IMR-90 (cell line): ENCODE results near the gene FEM1B. TPM values are rescaled to one million over a fixed set of nuclear protein-coding genes. Genes with fewer than 3 reads are reported as not detected.

Experiments used
- ATAC-seq: fragments of 200-7000 bp; cut with Tn5 transposase; 2 replicates; pipeline ENCODE4 v1.9.1; 2020; ENCODE audit warnings: low read depth, mild to moderate bottlenecking, moderate library complexity
- BruUV-seq: library from RNA; stranded (reverse); fragments of 400-500 nt; replicated peaks from 2 replicates; lab custom pipeline; 2021; lab: Mats Ljungman, UMichigan
- CTCF ChIA-PET: fragments of 300-600 bp; formaldehyde crosslinking; extraction: SDS; loops from one replicate; lab custom pipeline; 2021; ENCODE audit warnings: antibody characterized with exemption; lab: Yijun Ruan, JAX
- POLR2A ChIA-PET: fragments of 300-600 bp; sonication (Branson Sonifier 250); formaldehyde crosslinking; loops from one replicate; lab custom pipeline; 2022; ENCODE audit warnings: antibody characterized with exemption; ENCODE audit not compliant: unreplicated experiment; lab: Charles Lee
- DNase-seq: peaks from one replicate; pipeline ENCODE4 v3.0.0; 2013
- H2AFZ ChIP-seq: replicated peaks from 2 replicates; pipeline ENCODE3; 2013; ENCODE audit warnings: low read length, mild to moderate bottlenecking; ENCODE audit not compliant: poor library complexity
- H2AK5ac ChIP-seq: 2 replicates; pipeline ENCODE4 v1.6.1; 2013; ENCODE audit warnings: low read depth, low read length, inconsistent platforms
- H2AK9ac ChIP-seq: replicated peaks from 2 replicates; pipeline ENCODE3; 2013; ENCODE audit warnings: mild to moderate bottlenecking, low read depth, low read length, moderate library complexity; ENCODE audit not compliant: poor library complexity
- H2BK120ac ChIP-seq: 2 replicates; pipeline ENCODE4 v1.6.1; 2013; ENCODE audit warnings: low read depth, low read length, inconsistent platforms
- H2BK15ac ChIP-seq: 3 replicates; pipeline ENCODE4 v1.6.1; 2013; ENCODE audit warnings: low read depth, low read length, inconsistent platforms
- H2BK20ac ChIP-seq: 2 replicates; pipeline ENCODE4 v1.6.1; 2013; ENCODE audit warnings: low read depth, mild to moderate bottlenecking, inconsistent platforms, low read length, moderate library complexity
- H2BK5ac ChIP-seq: 2 replicates; pipeline ENCODE4 v1.6.1; 2013; ENCODE audit warnings: mild to moderate bottlenecking, low read depth, low read length, inconsistent platforms; ENCODE audit not compliant: poor library complexity, severe bottlenecking
- H3K14ac ChIP-seq: replicated peaks from 2 replicates; pipeline ENCODE4 v1.6.1; 2013; ENCODE audit warnings: low read depth, low read length, inconsistent platforms
- H3K18ac ChIP-seq: 2 replicates; pipeline ENCODE4 v1.6.1; 2013; ENCODE audit warnings: low read depth, low read length, control low read depth
- H3K23ac ChIP-seq: 2 replicates; pipeline ENCODE4 v1.6.1; 2013; ENCODE audit warnings: low read depth, low read length, inconsistent platforms
- H3K27ac ChIP-seq: 2 replicates; pipeline ENCODE4 v1.5.1; 2013; ENCODE audit warnings: mild to moderate bottlenecking, control low read depth, low read length; ENCODE audit not compliant: insufficient read depth
- H3K27me3 ChIP-seq: 2 replicates; pipeline ENCODE4 v1.6.1; 2013; ENCODE audit warnings: low read length; ENCODE audit not compliant: control insufficient read depth, insufficient read depth
- H3K36me3 ChIP-seq: 2 replicates; pipeline ENCODE4 v1.6.1; 2013; ENCODE audit warnings: low read length, mixed read lengths; ENCODE audit not compliant: control insufficient read depth, insufficient read depth
- H3K4ac ChIP-seq: 2 replicates; pipeline ENCODE4 v1.6.1; 2013; ENCODE audit warnings: low read depth, low read length, inconsistent platforms
- H3K4me1 ChIP-seq: 2 replicates; pipeline ENCODE4 v1.6.1; 2013; ENCODE audit warnings: low read length, mixed read lengths; ENCODE audit not compliant: control insufficient read depth, insufficient read depth
- H3K4me2 ChIP-seq: 2 replicates; pipeline ENCODE4 v1.6.1; 2013; ENCODE audit warnings: low read depth, mild to moderate bottlenecking, control low read depth, low read length, moderate library complexity
- H3K4me3 ChIP-seq: 2 replicates; pipeline ENCODE4 v1.5.1; 2013; ENCODE audit warnings: low read depth, mild to moderate bottlenecking, control low read depth, low read length, moderate library complexity; ENCODE audit not compliant: insufficient read depth
- H3K56ac ChIP-seq: 2 replicates; pipeline ENCODE4 v1.6.1; 2013; ENCODE audit warnings: low read length, inconsistent platforms; ENCODE audit not compliant: insufficient read depth; ENCODE audit errors: extremely low read depth
- H3K79me1 ChIP-seq, 2 experiments: 2 replicates each; pipeline ENCODE4 v1.6.1; 2013; ENCODE audit warnings: low read length in 2 of 2, inconsistent platforms in 1 of 2, low read depth in 1 of 2
- H3K9ac ChIP-seq: 2 replicates; pipeline ENCODE4 v1.6.1; 2013; ENCODE audit warnings: low read depth, low read length, control low read depth
- H3K9me1 ChIP-seq: 2 replicates; pipeline ENCODE4 v1.6.1; 2013; ENCODE audit warnings: low read length, inconsistent platforms; ENCODE audit not compliant: insufficient read depth
- H3K9me3 ChIP-seq: 2 replicates; pipeline ENCODE4 v1.6.1; 2013; ENCODE audit warnings: low read length; ENCODE audit not compliant: control insufficient read depth, insufficient read depth
- H4K20me1 ChIP-seq: 2 replicates; pipeline ENCODE4 v1.6.1; 2013; ENCODE audit warnings: low read length, inconsistent platforms; ENCODE audit not compliant: insufficient read depth
- H4K5ac ChIP-seq: 2 replicates; pipeline ENCODE4 v1.6.1; 2013; ENCODE audit warnings: mild to moderate bottlenecking, low read depth, low read length, control low read depth
- H4K8ac ChIP-seq, 2 experiments: 2 replicates each; pipeline ENCODE4 v1.6.1; 2013; ENCODE audit warnings: low read depth in 2 of 2, low read length in 2 of 2, control low read depth in 1 of 2, inconsistent platforms in 1 of 2
- H4K91ac ChIP-seq: 2 replicates; pipeline ENCODE4 v1.6.1; 2013; ENCODE audit warnings: low read depth, low read length, inconsistent platforms; ENCODE audit not compliant: insufficient read depth
- BHLHE40 ChIP-seq: fragments of 150-350 bp; IDR thresholded peaks from 2 replicates; pipeline ENCODE4 v1.6.1; 2016; ENCODE audit warnings: mild to moderate bottlenecking, low read depth, low read length
- CHD1 ChIP-seq: IDR thresholded peaks from 2 replicates; pipeline ENCODE4 v1.6.1; 2012; ENCODE audit warnings: low read depth, low read length, improper control_type of control experiment
- POLR2A ChIP-seq: IDR thresholded peaks from 2 replicates; pipeline ENCODE4 v1.6.1; 2012; ENCODE audit warnings: mild to moderate bottlenecking, low read depth, low read length
- RCOR1 ChIP-seq: IDR thresholded peaks from 2 replicates; pipeline ENCODE4 v1.6.1; 2012; ENCODE audit warnings: mild to moderate bottlenecking, low read length, improper control_type of control experiment; ENCODE audit not compliant: insufficient replicate concordance
- SMC3 ChIP-seq: fragments of 150-350 bp; IDR thresholded peaks from 2 replicates; pipeline ENCODE4 v1.6.1; 2016; ENCODE audit warnings: low read depth, mild to moderate bottlenecking, antibody characterized with exemption, low read length, moderate library complexity
- WGBS, 2 experiments: methylation state at CpG; one replicate each; pipeline versions ENCODE4 v1.1.5 to v1.1.7; 2013; ENCODE audit warnings: missing lambda C conversion rate in 2 of 2; ENCODE audit not compliant: insufficient read length in 1 of 2; ENCODE audit errors: extremely low coverage in 2 of 2; 5-methylcytosine and 5-hydroxymethylcytosine counted together
- dilution Hi-C: fragments of 300-500 bp; cut with HindIII; formaldehyde crosslinking; loops from one replicate; pipeline ENCODE4 v1.14.3; 2018; ENCODE audit warnings: low sequenced_read_pairs; ENCODE audit not compliant: unreplicated experiment
- in situ Hi-C: fragments of 300-500 bp; cut with MboI; formaldehyde crosslinking; loops from 3 replicates; pipeline ENCODE4 v1.14.3; 2019; ENCODE audit warnings: low sequenced_read_pairs, inconsistent platforms, mixed read lengths
- intact Hi-C: fragments of 100-400 bp; cut with micrococcal nuclease; formaldehyde crosslinking; loops from 2 replicates; pipeline ENCODE4 v1.10.0; 2022
- polyA plus RNA-seq, 3 experiments: library from polyadenylated mRNA; depleted of rRNA; stranded (reverse); fragments of >200 nt; gene quantifications; 2 replicates each; pipeline ENCODE4 v1.2.3, GENCODE V29; 2012; ENCODE audit warnings: low replicate concordance in 1 of 3
- total RNA-seq: library from RNA; depleted of rRNA; stranded (reverse); fragments of >200 nt; gene quantifications from 2 replicates; pipeline ENCODE4 v1.2.3, GENCODE V29; 2012
- TF ChIP-seq, protein P1 (sequence below): fragments of 150-350 bp; IDR thresholded peaks from 2 replicates; pipeline ENCODE4 v1.6.1; 2016; ENCODE audit warnings: low read depth, mild to moderate bottlenecking, low read length, moderate library complexity, borderline replicate concordance
- TF ChIP-seq, protein P2 (sequence below): fragments of 150-350 bp; IDR thresholded peaks from 2 replicates; pipeline ENCODE4 v1.6.1; 2017; ENCODE audit warnings: mild to moderate bottlenecking, antibody characterized with exemption, low read length, low read depth

The FEM1B gene
- total and polyA plus RNA-seq, 2 of the 4 experiments (the other 2 are of a cell fraction) = 16.9 to 51.4 TPM

DNA sequence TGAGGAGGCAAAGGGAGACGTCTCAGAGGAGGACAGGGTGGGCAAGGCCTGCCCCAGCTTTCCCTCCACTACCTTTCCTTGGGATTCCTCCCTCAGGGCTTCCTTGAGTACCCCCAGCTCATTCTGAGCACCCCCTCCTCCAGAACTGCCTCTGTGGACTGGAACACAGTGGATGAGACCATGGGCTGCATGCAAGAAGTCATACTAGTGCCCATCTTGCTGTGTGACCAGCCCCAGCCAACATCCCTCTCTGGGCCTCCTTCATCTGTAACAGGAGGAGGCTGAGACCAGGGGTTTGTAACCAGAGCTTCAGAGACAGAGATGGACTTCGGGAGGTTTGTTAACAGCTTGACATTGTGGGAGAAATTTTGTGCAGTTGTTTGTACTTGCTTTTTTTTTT lies 25.6 kb downstream of the FEM1B start:
- ChIA-PET CTCF (no interaction called here), POLR2A (no interaction called here)
- Histone ChIP-seq H3K4me1 (peaks cover 8% of the 10 kb centered on the region), H3K56ac (no peak overlapping the region), H4K91ac (no peak overlapping the region), H3K14ac (no peak overlapping the region), H4K20me1 (no peaks in the 10 kb centered on the region), H3K9me3 (no peaks in the 10 kb centered on the region), H4K5ac (no peak overlapping the region), H2AFZ (no peak overlapping the region), H2AK5ac (no peak overlapping the region), H3K18ac (no peak overlapping the region), H3K9me1 (peaks cover 5% of the 10 kb centered on the region; the same call in 1 of the 2 replicates), H3K36me3 (peaks cover 11% of the 10 kb centered on the region), H2AK9ac (no peak overlapping the region), H4K8ac (no peak overlapping the region), H3K4me3 (no peak overlapping the region), H3K27ac (no peak overlapping the region), H2BK5ac (no peak overlapping the region), H3K23ac (no peak overlapping the region), H3K27me3 (no peaks in the 10 kb centered on the region), H2BK15ac (no peak overlapping the region), H3K4ac (no peak overlapping the region), H3K4me2 (no peak overlapping the region), H2BK120ac (no peak overlapping the region), H3K9ac (no peak overlapping the region), H3K79me1 (peaks cover under 1 to 9% of the 10 kb centered on the region in 2 experiments; a peak in 2 of 4 replicates), H2BK20ac (no peak overlapping the region)
- in situ Hi-C loops = loop anchor here (5.0 to 10.0 kb wide), 2 partner anchors 249 to 572 kb away; no protein-coding TSS in a partner anchor
- DNase-seq (no peak), ATAC-seq (no peak)
- 83% methylated on average over 1 of the region's 2 CpGs; no CpG with 5 or more reads in 1 of the 2 experiments for WGBS, 2 experiments
- no TSS peak for BruUV-seq
- TF ChIP-seq, protein P1, sequence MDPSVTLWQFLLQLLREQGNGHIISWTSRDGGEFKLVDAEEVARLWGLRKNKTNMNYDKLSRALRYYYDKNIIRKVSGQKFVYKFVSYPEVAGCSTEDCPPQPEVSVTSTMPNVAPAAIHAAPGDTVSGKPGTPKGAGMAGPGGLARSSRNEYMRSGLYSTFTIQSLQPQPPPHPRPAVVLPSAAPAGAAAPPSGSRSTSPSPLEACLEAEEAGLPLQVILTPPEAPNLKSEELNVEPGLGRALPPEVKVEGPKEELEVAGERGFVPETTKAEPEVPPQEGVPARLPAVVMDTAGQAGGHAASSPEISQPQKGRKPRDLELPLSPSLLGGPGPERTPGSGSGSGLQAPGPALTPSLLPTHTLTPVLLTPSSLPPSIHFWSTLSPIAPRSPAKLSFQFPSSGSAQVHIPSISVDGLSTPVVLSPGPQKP = no peak
- no peak for TF ChIP-seq BHLHE40
- no peak for TF ChIP-seq SMC3
- TF ChIP-seq RCOR1 = no peak
- no peak for TF ChIP-seq CHD1
- TF ChIP-seq, protein P2, sequence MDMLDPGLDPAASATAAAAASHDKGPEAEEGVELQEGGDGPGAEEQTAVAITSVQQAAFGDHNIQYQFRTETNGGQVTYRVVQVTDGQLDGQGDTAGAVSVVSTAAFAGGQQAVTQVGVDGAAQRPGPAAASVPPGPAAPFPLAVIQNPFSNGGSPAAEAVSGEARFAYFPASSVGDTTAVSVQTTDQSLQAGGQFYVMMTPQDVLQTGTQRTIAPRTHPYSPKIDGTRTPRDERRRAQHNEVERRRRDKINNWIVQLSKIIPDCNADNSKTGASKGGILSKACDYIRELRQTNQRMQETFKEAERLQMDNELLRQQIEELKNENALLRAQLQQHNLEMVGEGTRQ = no peak
- no peak for TF ChIP-seq POLR2A
- dilution Hi-C loops = no loop called here
- intact Hi-C loops = loop anchor here (10.0 kb wide), 1 partner anchor 512 kb away; no protein-coding TSS in a partner anchor
